Sigmoid colon (tissue), 4 donors: Measurements from ENCODE around the gene PIK3R6.

Source experiments
- EP300 ChIP-seq, 4 donors: sonication (generic); formaldehyde crosslinking; IDR thresholded peaks; one replicate each; pipeline ENCODE4 v1.6.1; 2017; ENCODE audit warnings: antibody characterized with exemption in 4 of 4
- POLR2A ChIP-seq, 2 donors: fragments of 450-650 bp; IDR thresholded peaks; one replicate each; pipeline ENCODE4 v1.6.1; 2016; ENCODE audit warnings: antibody characterized with exemption in 2 of 2, mild to moderate bottlenecking in 2 of 2, moderate library complexity in 2 of 2
- POLR2AphosphoS5 ChIP-seq, 4 donors: sonication (generic); formaldehyde crosslinking; IDR thresholded peaks; one replicate each; pipeline ENCODE4 v1.6.1; 2017; ENCODE audit warnings: antibody characterized with exemption in 4 of 4
- TF ChIP-seq, protein P1 (sequence below), 4 experiments: fragments of 450-650 bp in 3 of 4; fragments of 200-600 bp in 1 of 4; IDR thresholded peaks; one replicate each; pipeline ENCODE4 v1.5.1; 2016 to 2019; ENCODE audit warnings: antibody characterized with exemption in 4 of 4, mild to moderate bottlenecking in 3 of 4, moderate library complexity in 2 of 4

DNA sequence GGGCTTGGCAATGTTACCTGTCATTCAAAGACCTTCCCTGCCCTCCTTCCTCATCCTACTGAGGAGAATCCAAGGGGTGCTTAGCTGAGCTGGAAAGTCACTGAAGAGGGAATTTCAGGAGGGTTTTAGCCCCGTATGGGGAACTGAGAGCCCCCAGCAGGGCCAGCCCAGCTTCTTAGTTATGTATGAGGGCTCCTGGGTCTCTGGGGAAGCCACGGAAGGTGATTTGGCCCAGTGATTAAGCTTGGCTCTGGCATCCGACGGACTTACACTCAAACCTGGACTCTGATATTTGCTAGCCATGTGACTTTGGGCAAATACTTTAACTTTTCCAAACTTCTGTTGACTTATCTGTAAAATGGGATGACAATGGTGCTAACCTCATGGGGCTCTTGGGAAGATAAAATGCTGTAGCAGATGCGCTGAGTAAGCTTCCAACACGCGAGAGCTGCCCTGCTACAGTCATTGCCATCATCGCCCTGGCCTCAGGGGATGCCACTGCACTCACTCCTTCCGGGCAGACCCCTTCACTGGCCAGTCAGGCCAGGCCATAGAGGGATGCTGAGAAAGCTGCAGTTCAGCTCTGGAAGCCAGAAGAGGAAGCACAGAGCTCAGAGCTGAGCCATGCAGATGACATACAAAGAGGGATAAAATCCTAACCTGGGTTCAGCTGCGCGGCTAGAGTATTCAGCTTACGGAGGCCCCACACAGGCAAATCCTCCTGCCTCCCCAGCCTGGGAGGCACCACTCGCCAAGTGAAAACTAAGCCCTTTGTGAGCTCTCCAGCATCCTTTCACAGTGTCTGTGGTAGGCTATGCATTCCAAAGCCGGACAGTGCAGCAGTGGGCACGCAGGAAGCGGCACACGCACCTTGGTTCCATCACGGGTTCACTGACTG, 44.9 kb upstream of the PIK3R6 start:
- TF ChIP-seq, protein P1, sequence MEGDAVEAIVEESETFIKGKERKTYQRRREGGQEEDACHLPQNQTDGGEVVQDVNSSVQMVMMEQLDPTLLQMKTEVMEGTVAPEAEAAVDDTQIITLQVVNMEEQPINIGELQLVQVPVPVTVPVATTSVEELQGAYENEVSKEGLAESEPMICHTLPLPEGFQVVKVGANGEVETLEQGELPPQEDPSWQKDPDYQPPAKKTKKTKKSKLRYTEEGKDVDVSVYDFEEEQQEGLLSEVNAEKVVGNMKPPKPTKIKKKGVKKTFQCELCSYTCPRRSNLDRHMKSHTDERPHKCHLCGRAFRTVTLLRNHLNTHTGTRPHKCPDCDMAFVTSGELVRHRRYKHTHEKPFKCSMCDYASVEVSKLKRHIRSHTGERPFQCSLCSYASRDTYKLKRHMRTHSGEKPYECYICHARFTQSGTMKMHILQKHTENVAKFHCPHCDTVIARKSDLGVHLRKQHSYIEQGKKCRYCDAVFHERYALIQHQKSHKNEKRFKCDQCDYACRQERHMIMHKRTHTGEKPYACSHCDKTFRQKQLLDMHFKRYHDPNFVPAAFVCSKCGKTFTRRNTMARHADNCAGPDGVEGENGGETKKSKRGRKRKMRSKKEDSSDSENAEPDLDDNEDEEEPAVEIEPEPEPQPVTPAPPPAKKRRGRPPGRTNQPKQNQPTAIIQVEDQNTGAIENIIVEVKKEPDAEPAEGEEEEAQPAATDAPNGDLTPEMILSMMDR (IDR thresholded peaks at IDR 0.05) = no peak
- TF ChIP-seq POLR2A (IDR thresholded peaks at IDR 0.05) = no peak
- TF ChIP-seq POLR2AphosphoS5 (IDR thresholded peaks at IDR 0.05) = no peak
- no peak for TF ChIP-seq EP300 (IDR thresholded peaks at IDR 0.05)
